Measurements from ENCODE around the gene HPCAL1.

DNA sequence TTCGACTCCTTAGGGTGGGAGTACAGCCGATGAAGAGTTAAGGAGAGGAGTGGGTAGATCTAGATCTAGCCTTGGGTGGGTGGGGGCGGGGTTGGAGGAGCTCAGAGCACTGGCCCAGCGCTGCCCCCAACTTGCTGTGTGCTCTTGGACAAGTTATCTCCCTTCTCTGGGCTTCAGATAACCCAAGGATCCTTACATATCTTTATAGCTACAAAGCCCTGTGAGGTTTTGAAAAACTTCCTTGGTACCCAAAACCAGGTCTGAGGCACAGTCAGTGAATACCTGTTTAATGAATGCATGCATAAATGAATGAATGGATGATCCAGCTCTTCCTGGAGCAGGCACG lies 146.8 kb downstream of the HPCAL1 start:
- TF ChIP-seq CTCF (IDR thresholded peaks at IDR 0.05; ENCODE audit: poor library complexity, severe bottlenecking) (no peak), MXI1 (conservative IDR thresholded peaks at IDR 0.05; ENCODE audit: poor library complexity, severe bottlenecking) (no peak), POLR2AphosphoS5 (IDR thresholded peaks at IDR 0.05) (no peak), EZH2 (IDR thresholded peaks at IDR 0.05; ENCODE audit: borderline replicate concordance, insufficient read depth, low read length, poor library complexity, severe bottlenecking) (no peak), TAF1 (IDR thresholded peaks at IDR 0.05; ENCODE audit: low read depth) (no peak), SMC3 (conservative IDR thresholded peaks at IDR 0.05; ENCODE audit: poor library complexity) (no peak), RAD21 (conservative IDR thresholded peaks at IDR 0.05) (no peak), REST (IDR thresholded peaks at IDR 0.05; ENCODE audit: borderline replicate concordance) (no peak)
